Endothelial cell of umbilical vein (primary cell): ENCODE measurements around the gene OR2T34. TPM values are rescaled to one million over a fixed set of nuclear protein-coding genes. Genes with fewer than 3 reads are reported as not detected.
"Not testable (repeated sequence)": the region's sequence is repeated elsewhere in the genome, so short reads cannot be mapped to it uniquely, and the experiment has no call there.

ENCODE experiments used
- BruUV-seq: library from RNA; stranded (reverse); fragments of 400-500 nt; replicated peaks from 2 replicates; lab custom pipeline; 2021; lab: Mats Ljungman, UMichigan
- CTCF ChIA-PET: fragments of 300-600, 350-600 bp; sonication (Branson Sonifier 250); formaldehyde crosslinking; loops from one replicate; lab custom pipeline; 2021; ENCODE audit warnings: antibody characterized with exemption, inconsistent platforms; lab: Charles Lee
- POLR2A ChIA-PET: fragments of 300-600, 350-600 bp; sonication (Branson Sonifier 250); formaldehyde crosslinking; loops from one replicate; lab custom pipeline; 2021; ENCODE audit warnings: antibody characterized with exemption, inconsistent platforms; lab: Charles Lee
- DNase-seq: peaks from one replicate; pipeline ENCODE4 v3.0.0-alpha.2; 2011; ENCODE audit warnings: low read depth, low spot score
- FAIRE-seq: peaks from 2 replicates; lab custom pipeline; 2011; peaks lifted over from hg19 to GRCh38; lab: Jason Lieb, UNC
- H2AFZ ChIP-seq: 2 replicates; pipeline ENCODE4 v1.6.0; 2012; ENCODE audit warnings: low read depth, low read length, control low read depth, inconsistent platforms
- H3K27ac ChIP-seq: 2 replicates; pipeline ENCODE4 v1.5.1; 2011; ENCODE audit warnings: low read depth, mild to moderate bottlenecking, control low read depth, low read length, moderate library complexity; ENCODE audit not compliant: insufficient read depth
- H3K27me3 ChIP-seq, 2 experiments: 2 replicates each; pipeline versions ENCODE4 v1.6.0 to v1.6.1; 2011; ENCODE audit warnings: low read length in 2 of 2, mixed read lengths in 1 of 2; ENCODE audit not compliant: control insufficient read depth in 2 of 2, insufficient read depth in 2 of 2
- H3K36me3 ChIP-seq, 2 experiments: 2 replicates in 1 of 2; 3 replicates in 1 of 2; pipeline ENCODE4 v1.5.1; 2011; ENCODE audit warnings: low read length in 2 of 2, mild to moderate bottlenecking in 1 of 2, moderate library complexity in 1 of 2; ENCODE audit not compliant: control insufficient read depth in 2 of 2, insufficient read depth in 2 of 2; ENCODE audit errors: extremely low read depth in 1 of 2
- H3K4me1 ChIP-seq: 3 replicates; pipeline ENCODE4 v1.5.1; 2011; ENCODE audit warnings: mild to moderate bottlenecking, low read length; ENCODE audit not compliant: control insufficient read depth, insufficient read depth; ENCODE audit errors: extremely low read depth
- H3K4me2 ChIP-seq: 2 replicates; pipeline ENCODE4 v1.6.1; 2011; ENCODE audit warnings: low read length, control low read depth, mixed read lengths; ENCODE audit not compliant: insufficient read depth
- H3K4me3 ChIP-seq, 3 experiments: fragments of 200-600 bp in 1 of 3; sonication (generic), shearing (Covaris generic) in 1 of 3; replicated peaks in 1 of 3; 2 replicates each; pipeline ENCODE4 v1.5.1; 2011 to 2016; ENCODE audit warnings: control low read depth in 3 of 3, low read length in 3 of 3, mild to moderate bottlenecking in 2 of 3, inconsistent platforms in 1 of 3, low read depth in 1 of 3, moderate library complexity in 1 of 3; ENCODE audit not compliant: insufficient read depth in 1 of 3
- H3K79me2 ChIP-seq: 2 replicates; pipeline ENCODE4 v1.6.0; 2012; ENCODE audit warnings: low read length, inconsistent platforms; ENCODE audit not compliant: control insufficient read depth, insufficient read depth
- H3K9ac ChIP-seq: replicated peaks from 2 replicates; pipeline ENCODE3; 2011; ENCODE audit warnings: low read length, control low read depth; ENCODE audit not compliant: insufficient read depth; ENCODE audit errors: extremely low read depth
- H3K9me1 ChIP-seq: replicated peaks from 3 replicates; pipeline ENCODE4 v1.6.0; 2011; ENCODE audit warnings: mild to moderate bottlenecking, low read length; ENCODE audit not compliant: control insufficient read depth, insufficient read depth; ENCODE audit errors: extremely low read depth
- H3K9me3 ChIP-seq: replicated peaks from 2 replicates; pipeline ENCODE4 v1.5.1; 2012; ENCODE audit warnings: low read length, inconsistent platforms; ENCODE audit not compliant: control insufficient read depth, insufficient read depth
- H4K20me1 ChIP-seq: replicated peaks from 2 replicates; pipeline ENCODE3; 2011; ENCODE audit warnings: mild to moderate bottlenecking, low read length; ENCODE audit not compliant: control insufficient read depth, insufficient read depth; ENCODE audit errors: extremely low read depth
- EZH2 ChIP-seq: IDR thresholded peaks from 2 replicates; pipeline ENCODE4 v1.6.1; 2012; ENCODE audit warnings: borderline replicate concordance, low read depth, mild to moderate bottlenecking, moderate library complexity, low read length, inconsistent platforms; ENCODE audit not compliant: severe bottlenecking
- FOS ChIP-seq: IDR thresholded peaks from 2 replicates; pipeline ENCODE4 v1.6.1; 2011; ENCODE audit warnings: mild to moderate bottlenecking, low read length, moderate library complexity, borderline replicate concordance; ENCODE audit not compliant: insufficient read depth
- GATA2 ChIP-seq: IDR thresholded peaks from 2 replicates; pipeline ENCODE4 v1.7.0; 2011; ENCODE audit warnings: low read depth, mild to moderate bottlenecking, moderate library complexity, mixed read lengths, low read length; ENCODE audit not compliant: insufficient read length, insufficient read depth
- JUN ChIP-seq: IDR thresholded peaks from 2 replicates; pipeline ENCODE4 v1.6.1; 2011; ENCODE audit warnings: borderline replicate concordance, low read depth; ENCODE audit not compliant: insufficient read length, insufficient read depth
- POLR2A ChIP-seq: IDR thresholded peaks from 2 replicates; pipeline ENCODE4 v1.6.1; 2012; ENCODE audit warnings: low read depth, mild to moderate bottlenecking, control low read depth, low read length
- POLR2AphosphoS5 ChIP-seq: IDR thresholded peaks from 2 replicates; pipeline ENCODE4 v1.6.1; 2012; ENCODE audit warnings: low read depth, mild to moderate bottlenecking, control low read depth, low read length, moderate library complexity; ENCODE audit not compliant: insufficient read depth
- dilution Hi-C: fragments of 300-500 bp; cut with MboI; formaldehyde crosslinking; loops from one replicate; pipeline ENCODE4 v1.15.0; 2019; ENCODE audit warnings: low sequenced_read_pairs; ENCODE audit not compliant: extremely low pct_ligation_motif_present
- intact Hi-C: fragments of 100-400 bp; cut with micrococcal nuclease; formaldehyde crosslinking; loops from one replicate; pipeline ENCODE4 v1.10.0; 2022
- polyA plus RNA-seq, 4 experiments: library from polyadenylated mRNA; depleted of rRNA in 3 of 4; stranded (reverse) in 3 of 4; unstranded in 1 of 4; fragments of >200 nt; gene quantifications; 2 replicates each; pipeline versions ENCODE4 v1.2.1 to v1.2.3, GENCODE V29; 2011 to 2012; ENCODE audit warnings: missing spikeins in 1 of 4
- total RNA-seq: library from RNA; stranded (reverse); gene quantifications from 2 replicates; pipeline ENCODE4 v1.2.3, GENCODE V29; 2021
- TF ChIP-seq, protein P1 (sequence below): IDR thresholded peaks from 2 replicates; pipeline ENCODE4 v1.6.1; 2011; ENCODE audit not compliant: insufficient read depth, insufficient read length
- TF ChIP-seq, protein P2 (sequence below), 2 donors: IDR thresholded peaks; 1 replicate in 1 of 2; 2 replicates in 1 of 2; pipeline ENCODE4 v1.5.1; 2011; ENCODE audit warnings: low read length in 2 of 2, mild to moderate bottlenecking in 2 of 2, moderate library complexity in 2 of 2, control low read depth in 1 of 2, inconsistent platforms in 1 of 2, low read depth in 1 of 2; ENCODE audit not compliant: insufficient read depth in 1 of 2; ENCODE audit errors: extremely low read depth in 1 of 2

OR2T34 gene
- total and polyA plus RNA-seq, 2 donors (not counting 3 experiments of a cell fraction or from before 2014, with no cell fraction given), result not detected

DNA sequence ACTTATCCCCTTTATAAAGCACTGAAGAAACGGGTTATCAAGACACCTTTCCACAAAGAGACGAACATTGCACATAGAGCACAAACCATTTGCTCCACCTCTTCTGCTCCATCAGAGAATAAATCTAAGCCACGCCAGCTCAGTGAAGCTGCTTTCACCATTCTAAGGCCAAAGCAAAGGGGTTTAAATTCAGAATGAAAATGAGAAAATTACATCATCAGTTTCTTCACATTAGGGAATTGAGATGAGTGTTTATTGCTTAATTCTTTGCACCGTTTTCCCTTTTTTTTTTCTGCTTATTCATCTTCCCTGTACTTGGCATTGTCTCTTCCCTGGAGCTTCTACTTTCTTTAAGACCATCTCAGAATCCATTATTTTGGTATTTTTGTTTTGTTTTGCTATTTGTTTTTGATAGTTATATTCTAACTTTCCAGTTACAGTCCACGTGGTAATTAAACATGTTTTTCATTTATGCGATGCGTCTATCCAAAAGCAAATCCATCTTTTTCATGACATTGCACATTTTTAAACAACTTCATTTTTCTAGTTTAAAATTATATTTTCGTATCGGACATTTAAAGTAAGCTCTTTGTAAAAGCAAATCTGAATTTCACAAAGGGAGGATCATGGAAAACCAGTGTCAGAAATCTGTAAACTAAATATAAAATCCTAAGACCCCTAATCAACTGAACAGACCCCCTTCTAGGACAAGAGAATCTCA, 1.9 kb upstream of the OR2T34 start:
- no peaks in the 10 kb centered on the region for H3K9me1 ChIP-seq
- FAIRE-seq (no peak), DNase-seq (no peak)
- no peaks in the 10 kb centered on the region for H3K27me3 ChIP-seq
- dilution Hi-C loops, result no loop called here
- no peak overlapping the region for H3K4me2 ChIP-seq
- ChIA-PET CTCF (no interaction called here), POLR2A (no interaction called here)
- no peaks in the 10 kb centered on the region for H3K36me3 ChIP-seq
- H3K27ac ChIP-seq, result no peak overlapping the region
- H3K4me1 ChIP-seq, result no peaks in the 10 kb centered on the region
- H3K79me2 ChIP-seq, result no peaks in the 10 kb centered on the region
- H2AFZ ChIP-seq, result no peak overlapping the region
- no peaks in the 10 kb centered on the region for H3K9me3 ChIP-seq
- intact Hi-C loops, result no loop called here
- no peak overlapping the region for H3K4me3 ChIP-seq
- BruUV-seq, result no TSS peak
- no peaks in the 10 kb centered on the region for H4K20me1 ChIP-seq
- no peak overlapping the region for H3K9ac ChIP-seq
- TF ChIP-seq, protein P1, sequence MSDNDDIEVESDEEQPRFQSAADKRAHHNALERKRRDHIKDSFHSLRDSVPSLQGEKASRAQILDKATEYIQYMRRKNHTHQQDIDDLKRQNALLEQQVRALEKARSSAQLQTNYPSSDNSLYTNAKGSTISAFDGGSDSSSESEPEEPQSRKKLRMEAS, result no peak
- TF ChIP-seq JUN (no peak), FOS (no peak), POLR2A (no peak), EZH2 (no peak), POLR2AphosphoS5 (no peak), GATA2 (no peak)
- TF ChIP-seq, protein P2, sequence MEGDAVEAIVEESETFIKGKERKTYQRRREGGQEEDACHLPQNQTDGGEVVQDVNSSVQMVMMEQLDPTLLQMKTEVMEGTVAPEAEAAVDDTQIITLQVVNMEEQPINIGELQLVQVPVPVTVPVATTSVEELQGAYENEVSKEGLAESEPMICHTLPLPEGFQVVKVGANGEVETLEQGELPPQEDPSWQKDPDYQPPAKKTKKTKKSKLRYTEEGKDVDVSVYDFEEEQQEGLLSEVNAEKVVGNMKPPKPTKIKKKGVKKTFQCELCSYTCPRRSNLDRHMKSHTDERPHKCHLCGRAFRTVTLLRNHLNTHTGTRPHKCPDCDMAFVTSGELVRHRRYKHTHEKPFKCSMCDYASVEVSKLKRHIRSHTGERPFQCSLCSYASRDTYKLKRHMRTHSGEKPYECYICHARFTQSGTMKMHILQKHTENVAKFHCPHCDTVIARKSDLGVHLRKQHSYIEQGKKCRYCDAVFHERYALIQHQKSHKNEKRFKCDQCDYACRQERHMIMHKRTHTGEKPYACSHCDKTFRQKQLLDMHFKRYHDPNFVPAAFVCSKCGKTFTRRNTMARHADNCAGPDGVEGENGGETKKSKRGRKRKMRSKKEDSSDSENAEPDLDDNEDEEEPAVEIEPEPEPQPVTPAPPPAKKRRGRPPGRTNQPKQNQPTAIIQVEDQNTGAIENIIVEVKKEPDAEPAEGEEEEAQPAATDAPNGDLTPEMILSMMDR (IDR thresholded peaks at IDR 0.05; ENCODE audit: extremely low read depth in 1 of 2, insufficient read depth in 1 of 2, low read depth in 1 of 2, low read length in 2 of 2), result no peak

DNA sequence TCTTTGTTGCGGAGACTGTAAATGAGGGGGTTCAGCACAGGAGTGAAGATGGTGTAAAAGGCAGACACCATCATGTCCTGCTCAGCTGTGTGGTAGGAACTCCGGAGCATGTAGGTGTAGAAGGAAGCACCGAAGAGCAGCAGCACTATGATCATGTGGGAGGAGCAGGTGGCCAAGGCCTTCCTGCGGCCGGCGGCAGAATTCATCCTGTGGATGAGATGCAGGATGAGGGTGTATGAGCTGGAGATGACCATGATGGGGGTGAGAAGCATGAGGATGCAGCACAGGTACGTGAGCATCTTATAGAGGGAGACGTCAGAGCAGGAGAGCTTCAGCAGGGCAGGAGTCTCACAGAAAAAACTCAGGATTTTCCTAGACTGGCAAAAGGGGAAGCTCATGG, 701 bp downstream of the OR2T34 start:
- BruUV-seq, H3K27ac ChIP-seq, H2AFZ ChIP-seq, H4K20me1 ChIP-seq, POLR2A ChIA-PET, FAIRE-seq, CTCF ChIA-PET, H3K79me2 ChIP-seq, H3K4me1 ChIP-seq, H3K4me2 ChIP-seq, H3K36me3 ChIP-seq, H3K9me1 ChIP-seq, H3K9ac ChIP-seq, intact Hi-C loops, H3K9me3 ChIP-seq, H3K27me3 ChIP-seq, H3K4me3 ChIP-seq, DNase-seq, dilution Hi-C loops: not testable (repeated sequence)

DNA sequence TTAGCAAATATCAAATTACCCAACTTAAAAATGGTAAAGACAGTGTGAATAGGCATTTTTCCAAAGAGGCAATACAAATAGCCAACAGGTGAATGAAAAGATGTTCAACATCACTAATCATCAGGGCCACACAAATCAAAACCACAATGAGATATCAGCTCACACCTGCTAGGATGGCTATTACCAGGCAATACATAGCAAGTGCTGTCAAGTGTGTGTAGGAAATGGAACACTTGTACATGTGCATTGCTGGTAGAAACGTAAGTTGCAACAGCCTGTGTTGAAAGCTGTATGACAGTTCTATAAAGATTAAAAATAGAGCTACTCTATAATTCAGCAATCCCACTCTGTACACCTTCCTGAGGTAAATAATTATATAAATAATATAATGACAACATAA, 2.5 kb downstream of the OR2T34 start:
- FAIRE-seq, H3K9me1 ChIP-seq, POLR2A ChIA-PET, H3K79me2 ChIP-seq, H3K27me3 ChIP-seq, intact Hi-C loops, H3K9ac ChIP-seq, H4K20me1 ChIP-seq, H3K4me3 ChIP-seq, BruUV-seq, H3K9me3 ChIP-seq, H3K27ac ChIP-seq, CTCF ChIA-PET, H2AFZ ChIP-seq, H3K4me2 ChIP-seq, DNase-seq, H3K4me1 ChIP-seq, H3K36me3 ChIP-seq, dilution Hi-C loops: not testable (repeated sequence)
